Fibroblast of pulmonary artery (primary cell): Measurements from ENCODE around the gene RAPH1.

Experiments
- DNase-seq: peaks from one replicate; pipeline ENCODE4 v3.0.0-alpha.2; 2010; ENCODE audit warnings: low read depth
- H3K4me3 ChIP-seq: replicated peaks from 2 replicates; pipeline ENCODE4 v1.5.1; 2011; ENCODE audit warnings: low read depth, mild to moderate bottlenecking, control low read depth, low read length, moderate library complexity
- TF ChIP-seq, protein P1 (sequence below): IDR thresholded peaks from 2 replicates; pipeline ENCODE4 v1.5.1; 2011; ENCODE audit warnings: mild to moderate bottlenecking, control low read depth, low read length, inconsistent platforms; ENCODE audit errors: missing control alignments

The RAPH1 gene

GRCh38 chr2:203535078-203535783, at the start of gene RAPH1:
RAPH1 (minus strand) TSS chr2:203535301; CDS start chr2:203495353, 39,948 bp downstream.
- TF ChIP-seq, protein P1, sequence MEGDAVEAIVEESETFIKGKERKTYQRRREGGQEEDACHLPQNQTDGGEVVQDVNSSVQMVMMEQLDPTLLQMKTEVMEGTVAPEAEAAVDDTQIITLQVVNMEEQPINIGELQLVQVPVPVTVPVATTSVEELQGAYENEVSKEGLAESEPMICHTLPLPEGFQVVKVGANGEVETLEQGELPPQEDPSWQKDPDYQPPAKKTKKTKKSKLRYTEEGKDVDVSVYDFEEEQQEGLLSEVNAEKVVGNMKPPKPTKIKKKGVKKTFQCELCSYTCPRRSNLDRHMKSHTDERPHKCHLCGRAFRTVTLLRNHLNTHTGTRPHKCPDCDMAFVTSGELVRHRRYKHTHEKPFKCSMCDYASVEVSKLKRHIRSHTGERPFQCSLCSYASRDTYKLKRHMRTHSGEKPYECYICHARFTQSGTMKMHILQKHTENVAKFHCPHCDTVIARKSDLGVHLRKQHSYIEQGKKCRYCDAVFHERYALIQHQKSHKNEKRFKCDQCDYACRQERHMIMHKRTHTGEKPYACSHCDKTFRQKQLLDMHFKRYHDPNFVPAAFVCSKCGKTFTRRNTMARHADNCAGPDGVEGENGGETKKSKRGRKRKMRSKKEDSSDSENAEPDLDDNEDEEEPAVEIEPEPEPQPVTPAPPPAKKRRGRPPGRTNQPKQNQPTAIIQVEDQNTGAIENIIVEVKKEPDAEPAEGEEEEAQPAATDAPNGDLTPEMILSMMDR, result no peak
- peak within 1 kb of the TSS; percentile 76 for H3K4me3 ChIP-seq
- DNase-seq, result peak; percentile 87

- H3K4me3 ChIP-seq, result no peak overlapping the region
- TF ChIP-seq, protein P1, result no peak
- DNase-seq, result no peak
These were observed 49.7 kb upstream of the RAPH1 start for GRCh38 chr2:203584784-203585183.

- peak; percentile 62 for DNase-seq
- H3K4me3 ChIP-seq, result no peak overlapping the region
These were observed 48.6 kb upstream of the RAPH1 start for GRCh38 chr2:203583701-203584100.

DNA sequence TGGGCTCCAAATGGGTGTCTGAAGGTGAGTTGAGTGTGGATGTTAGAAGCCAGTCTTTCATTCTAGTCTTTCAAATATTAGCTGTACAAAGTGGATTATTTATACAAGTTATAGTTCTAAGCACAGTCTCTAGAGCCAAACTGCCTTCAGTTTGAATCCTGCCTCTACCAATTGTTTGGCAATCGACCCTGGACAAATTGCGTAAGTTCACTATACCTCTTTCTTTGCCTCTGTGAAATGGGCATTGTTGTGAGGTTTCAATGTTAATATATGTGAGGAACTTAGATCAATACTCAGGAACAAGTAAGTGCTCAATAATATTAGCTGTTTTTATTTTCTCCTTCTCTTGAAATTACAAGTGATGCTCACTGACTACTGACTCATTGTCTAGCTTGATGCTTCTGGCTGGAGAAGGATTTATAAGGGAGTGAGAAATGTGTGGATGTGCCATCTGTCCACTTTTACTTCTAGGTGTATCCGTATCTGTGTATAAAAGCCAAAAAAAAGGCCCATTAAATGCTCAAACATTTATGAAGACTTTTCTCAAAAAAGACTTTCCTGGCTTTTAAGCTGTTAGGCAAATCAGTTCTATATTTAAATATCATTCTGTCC, 48.1 kb upstream of the RAPH1 start:
- no peak overlapping the region for H3K4me3 ChIP-seq
- DNase-seq, result no peak
- TF ChIP-seq, protein P1, result no peak

More at GRCh38 chr2:203583701-203584100, 48.6 kb upstream of the RAPH1 start:
- TF ChIP-seq, protein P1, result no peak

- H3K4me3 ChIP-seq, result no peak overlapping the region
These were observed 47.4 kb upstream of the RAPH1 start for GRCh38 chr2:203582468-203582867.

DNA sequence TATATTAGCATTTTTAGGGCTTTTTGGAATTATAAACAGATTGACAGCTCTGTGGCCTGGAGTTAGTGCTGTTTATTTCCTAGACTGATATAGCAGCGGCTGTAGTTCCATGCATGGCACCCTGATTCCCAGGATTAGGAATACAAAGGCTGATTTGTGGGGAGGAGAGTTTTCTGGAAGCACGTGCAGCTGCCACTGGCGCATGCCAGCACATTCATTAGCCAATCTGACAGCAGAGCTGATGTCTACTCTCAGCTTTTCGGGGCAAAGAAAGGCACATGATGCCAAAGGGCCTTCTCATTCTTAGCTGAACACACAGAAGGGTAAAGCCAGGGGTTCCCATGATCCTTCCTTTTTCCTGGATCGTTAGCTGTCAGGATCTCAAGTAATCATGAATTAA, 45.7 kb upstream of the RAPH1 start:
- no peak for DNase-seq
- TF ChIP-seq, protein P1, result no peak
- no peak overlapping the region for H3K4me3 ChIP-seq

More at GRCh38 chr2:203582468-203582867, 47.4 kb upstream of the RAPH1 start:
- peak; percentile 59 for DNase-seq
- TF ChIP-seq, protein P1, result no peak

DNA sequence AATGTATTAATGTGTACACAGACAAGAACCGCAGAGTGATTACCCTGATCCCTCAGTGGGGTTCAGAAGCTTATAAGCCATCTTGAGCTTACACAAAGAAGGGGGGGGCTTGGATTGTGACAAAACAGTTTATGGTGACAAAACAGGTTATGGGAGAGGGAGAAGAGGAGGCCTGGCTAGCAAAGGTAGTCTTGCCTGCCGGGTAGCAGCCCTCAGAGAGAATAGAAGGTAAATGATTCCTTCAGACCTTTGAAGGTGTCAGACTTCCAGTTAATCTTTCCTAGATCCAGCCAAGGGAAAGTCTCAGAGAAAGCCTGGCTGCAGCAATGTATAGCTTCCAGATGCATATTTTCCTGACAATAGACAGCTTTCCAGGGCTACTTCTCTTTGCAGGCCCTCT, 44.6 kb upstream of the RAPH1 start:
- DNase-seq, result no peak
- no peak overlapping the region for H3K4me3 ChIP-seq
- TF ChIP-seq, protein P1, result no peak
